ENCODE results near the gene GSPT2.
A peak's percentile ranks its signal among the peaks of the same experiment; 100 is the strongest.
"Not testable (repeated sequence)": the region's sequence is repeated elsewhere in the genome, so short reads cannot be mapped to it uniquely, and the experiment has no call there.

GSPT2 gene

DNA sequence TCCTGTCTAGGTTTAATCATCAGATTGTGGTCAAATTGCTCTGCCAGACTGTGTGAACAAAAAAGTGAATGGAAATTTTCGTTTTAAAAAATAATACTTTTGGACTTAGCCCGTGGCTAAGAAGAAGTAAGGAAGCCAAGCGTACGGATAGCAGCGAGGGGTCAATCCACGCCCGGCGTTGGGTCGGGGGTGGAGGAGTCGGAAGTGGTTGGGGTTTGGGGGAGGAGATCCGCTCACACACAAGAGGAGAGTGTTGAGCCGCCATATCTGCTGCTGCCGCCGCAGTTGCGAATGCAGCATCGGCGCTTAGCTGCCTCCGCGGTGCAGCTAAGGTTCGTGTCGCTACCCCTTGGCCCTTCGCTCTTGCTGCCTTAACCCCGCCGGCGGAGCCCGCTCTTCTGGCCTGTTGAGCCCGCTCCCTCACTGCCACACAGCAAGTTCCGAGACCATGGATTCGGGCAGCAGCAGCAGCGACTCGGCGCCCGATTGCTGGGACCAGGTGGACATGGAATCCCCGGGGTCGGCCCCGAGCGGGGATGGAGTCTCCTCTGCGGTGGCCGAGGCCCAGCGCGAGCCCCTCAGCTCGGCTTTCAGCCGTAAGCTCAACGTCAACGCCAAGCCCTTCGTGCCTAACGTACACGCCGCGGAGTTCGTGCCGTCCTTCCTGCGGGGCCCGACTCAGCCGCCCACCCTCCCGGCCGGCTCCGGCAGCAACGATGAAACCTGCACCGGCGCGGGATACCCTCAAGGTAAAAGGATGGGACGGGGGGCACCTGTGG lies at the start of gene GSPT2:
GSPT2 (plus strand) TSS at position 264 of the 779 bp plus-strand sequence; CDS start at position 449, 185 bp downstream.
- DNase-seq, result peak; percentile 21

DNA sequence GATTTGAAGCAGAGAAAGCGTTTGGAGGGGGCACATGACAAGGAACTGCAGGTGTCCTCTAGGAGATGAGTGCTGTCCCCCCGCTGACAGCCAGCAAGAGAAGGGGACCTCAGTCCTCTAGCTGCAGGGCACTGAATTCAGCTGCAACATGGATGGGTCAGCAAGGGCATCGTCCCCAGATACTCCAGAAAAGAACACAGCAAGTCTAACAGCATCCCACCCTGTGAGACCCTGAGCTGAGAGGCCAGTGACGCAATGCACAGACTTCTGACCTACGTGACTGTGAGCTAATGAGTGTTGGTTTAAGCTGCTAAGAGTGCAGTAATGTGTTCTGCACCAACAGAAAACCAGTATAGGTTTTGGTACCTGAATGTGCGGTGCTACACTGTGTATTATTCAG lies 49.0 kb upstream of the GSPT2 start:
- no peak for DNase-seq

DNA sequence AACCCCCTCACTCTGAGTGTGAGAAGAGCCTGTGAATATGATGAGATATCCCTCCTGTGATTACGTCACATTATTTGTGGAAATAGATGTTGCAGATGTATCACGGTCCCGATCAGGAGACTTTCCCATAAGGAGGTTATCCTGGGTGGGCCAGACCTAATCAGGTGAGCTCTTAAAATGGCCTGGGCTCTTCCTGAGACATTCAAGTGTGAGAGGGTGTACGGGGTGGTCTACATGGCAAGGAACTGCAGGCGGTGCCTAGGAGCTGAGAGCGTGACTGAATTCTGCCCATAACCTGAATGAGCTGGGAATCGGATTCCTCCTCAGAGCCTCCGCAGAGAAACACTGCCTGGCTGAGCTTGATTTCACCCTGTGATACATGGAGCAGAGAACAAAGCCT lies 45.8 kb upstream of the GSPT2 start:
- DNase-seq, result no peak

DNA sequence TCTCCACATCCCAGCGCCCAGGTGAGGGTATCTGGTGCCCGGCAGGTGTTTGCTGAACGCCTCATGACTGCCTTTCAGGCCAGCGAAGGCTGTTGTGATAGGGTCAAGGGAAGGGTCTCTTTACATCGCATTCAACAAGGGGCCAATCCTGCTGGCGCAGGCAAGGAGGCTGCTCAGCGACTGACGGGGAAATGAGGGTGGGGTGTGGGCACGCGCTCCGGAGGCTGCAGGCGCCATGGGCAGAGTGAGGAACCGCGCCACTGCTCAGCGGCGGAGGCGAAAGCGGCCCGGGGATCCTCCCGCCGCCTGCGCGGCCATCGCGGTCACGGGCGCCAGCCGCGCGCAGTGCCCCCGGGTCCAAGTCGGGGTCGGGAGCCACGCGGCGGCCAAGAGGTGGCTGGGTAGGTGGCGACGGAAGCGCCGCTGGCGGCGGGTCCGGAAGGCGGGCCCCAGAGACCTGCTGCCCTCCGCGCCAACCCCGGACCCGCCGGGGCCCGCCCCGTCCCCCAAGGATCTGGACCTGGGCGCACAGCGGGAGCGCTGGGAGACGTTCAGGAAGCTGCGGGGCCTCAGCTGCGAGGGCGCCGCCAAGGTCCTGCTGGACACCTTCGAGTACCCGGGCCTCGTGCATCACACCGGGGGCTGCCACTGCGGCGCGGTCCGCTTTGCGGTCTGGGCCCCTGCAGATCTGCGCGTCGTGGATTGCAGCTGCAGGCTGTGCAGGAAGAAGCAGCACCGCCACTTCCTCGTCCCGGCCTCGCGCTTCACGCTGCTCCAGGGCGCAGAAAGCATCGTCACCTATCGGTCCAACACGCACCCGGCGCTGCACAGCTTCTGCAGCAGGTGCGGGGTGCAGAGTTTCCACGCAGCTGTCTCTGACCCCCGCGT lies 32.7 kb upstream of the GSPT2 start, which contains the start of gene CENPVL1:
CENPVL1 (plus strand) TSS at position 236 of the 888 bp plus-strand sequence; CDS start at position 236, 0 bp downstream.
- not testable (repeated sequence) for DNase-seq

DNA sequence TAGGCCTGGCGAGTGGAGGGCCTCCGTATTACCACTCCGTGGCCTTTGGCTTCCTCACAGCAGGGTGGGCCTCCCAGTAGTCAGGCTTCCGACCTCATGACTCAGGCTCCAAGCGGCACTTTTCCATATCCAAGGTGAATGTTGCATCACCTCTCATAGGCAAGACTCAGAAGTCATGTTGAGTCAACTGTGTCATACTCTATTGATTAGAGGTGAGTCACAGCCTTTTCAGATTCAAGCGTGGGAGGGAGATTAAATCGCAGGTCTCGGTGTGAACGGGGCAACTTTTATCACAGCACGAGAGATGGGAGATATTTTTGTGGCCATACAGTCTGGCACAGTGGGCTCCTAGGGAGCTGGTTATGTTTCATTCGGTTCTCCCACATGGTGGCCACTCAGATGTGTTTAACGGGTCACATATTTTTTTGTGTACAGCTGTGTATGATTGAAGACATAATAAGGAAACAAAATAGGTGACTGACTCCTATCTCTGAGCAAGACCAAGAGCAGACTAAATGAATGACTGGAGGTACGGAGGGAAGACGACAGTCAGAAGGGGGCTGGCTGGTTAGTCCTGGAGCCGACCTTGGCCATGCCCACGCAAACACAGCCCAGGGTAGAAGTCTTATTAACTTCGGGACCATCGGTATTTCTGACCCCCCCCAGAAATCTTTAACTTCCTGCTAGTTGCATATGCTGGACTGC lies 30.1 kb upstream of the GSPT2 start:
- not testable (repeated sequence) for DNase-seq

DNA sequence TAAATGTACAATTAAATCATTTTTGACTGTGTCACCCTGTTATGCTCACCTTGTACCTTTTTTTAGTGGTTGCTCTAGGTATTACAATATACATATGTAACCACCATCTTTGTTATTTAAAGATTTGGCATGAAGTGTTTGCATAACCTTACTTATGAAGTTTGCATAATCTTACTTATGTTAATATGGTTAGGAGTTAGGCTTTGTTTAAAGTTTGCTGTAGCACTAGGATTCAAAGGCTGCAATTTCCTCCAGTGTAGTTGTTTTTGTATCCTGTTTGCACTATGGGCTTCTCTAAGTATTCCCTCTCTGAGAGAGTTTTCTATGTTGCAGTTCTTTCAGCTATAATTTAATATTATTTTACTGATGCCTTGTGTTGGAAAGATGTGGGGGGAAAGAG lies 15.0 kb upstream of the GSPT2 start:
- no peak for DNase-seq

DNA sequence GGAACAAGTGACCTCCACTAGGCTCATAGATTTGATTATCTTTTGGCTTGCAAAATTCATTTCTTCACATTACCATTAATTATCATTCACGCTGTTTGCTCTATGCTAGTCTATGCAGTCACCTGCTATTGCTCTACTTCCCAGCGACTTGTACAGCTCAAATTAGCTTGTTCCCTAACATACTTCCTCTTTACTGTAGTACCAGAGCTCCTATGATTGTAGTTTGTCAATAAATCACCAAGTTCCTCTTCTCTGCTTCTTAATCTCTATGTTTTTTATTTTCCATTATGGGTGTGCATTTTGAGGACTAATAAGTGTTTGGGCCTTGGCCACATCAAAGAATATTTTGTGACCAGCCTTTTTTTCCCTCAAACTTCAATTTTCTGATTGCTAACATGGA lies 6.2 kb upstream of the GSPT2 start:
- DNase-seq, result no peak

DNA sequence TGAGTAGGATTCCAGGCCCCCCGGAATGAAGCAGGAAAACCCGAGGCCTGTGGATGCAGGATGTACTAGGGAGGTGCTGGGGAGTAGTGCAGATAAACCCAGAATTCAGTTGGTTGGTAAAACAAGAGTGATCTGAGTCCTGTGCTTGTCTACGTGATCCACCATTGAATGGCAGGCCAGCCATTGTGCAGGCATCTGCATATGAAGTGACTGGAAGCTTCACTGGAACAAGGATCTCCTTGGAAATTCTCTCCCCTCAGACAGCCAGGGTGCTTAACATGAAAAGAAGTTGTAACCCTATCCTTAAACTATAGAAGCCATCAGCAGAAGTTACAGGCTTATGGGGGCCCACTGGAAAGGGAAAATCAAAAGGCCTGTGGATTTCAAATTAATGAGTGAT lies 656 bp upstream of the GSPT2 start:
- DNase-seq, result no peak

DNA sequence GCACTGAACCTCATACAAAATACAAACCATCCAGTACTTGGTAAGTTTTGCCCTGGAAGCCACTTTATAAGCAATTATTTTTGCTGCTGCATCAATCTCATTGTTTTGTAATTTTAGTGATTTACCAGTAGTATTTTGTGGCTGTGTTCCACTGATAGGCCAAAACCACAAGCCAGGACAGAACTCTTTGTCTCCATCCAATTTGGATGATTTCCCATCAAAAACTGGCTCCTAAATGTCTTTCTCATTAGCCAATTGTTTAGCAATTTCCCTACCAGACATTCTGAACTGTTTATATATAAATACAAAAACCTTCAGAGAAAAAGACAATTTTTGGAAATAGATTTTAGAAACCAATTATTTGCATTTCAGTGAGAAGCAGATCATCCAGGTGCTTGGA lies 4.4 kb downstream of the GSPT2 start:
- no peak for DNase-seq

DNA sequence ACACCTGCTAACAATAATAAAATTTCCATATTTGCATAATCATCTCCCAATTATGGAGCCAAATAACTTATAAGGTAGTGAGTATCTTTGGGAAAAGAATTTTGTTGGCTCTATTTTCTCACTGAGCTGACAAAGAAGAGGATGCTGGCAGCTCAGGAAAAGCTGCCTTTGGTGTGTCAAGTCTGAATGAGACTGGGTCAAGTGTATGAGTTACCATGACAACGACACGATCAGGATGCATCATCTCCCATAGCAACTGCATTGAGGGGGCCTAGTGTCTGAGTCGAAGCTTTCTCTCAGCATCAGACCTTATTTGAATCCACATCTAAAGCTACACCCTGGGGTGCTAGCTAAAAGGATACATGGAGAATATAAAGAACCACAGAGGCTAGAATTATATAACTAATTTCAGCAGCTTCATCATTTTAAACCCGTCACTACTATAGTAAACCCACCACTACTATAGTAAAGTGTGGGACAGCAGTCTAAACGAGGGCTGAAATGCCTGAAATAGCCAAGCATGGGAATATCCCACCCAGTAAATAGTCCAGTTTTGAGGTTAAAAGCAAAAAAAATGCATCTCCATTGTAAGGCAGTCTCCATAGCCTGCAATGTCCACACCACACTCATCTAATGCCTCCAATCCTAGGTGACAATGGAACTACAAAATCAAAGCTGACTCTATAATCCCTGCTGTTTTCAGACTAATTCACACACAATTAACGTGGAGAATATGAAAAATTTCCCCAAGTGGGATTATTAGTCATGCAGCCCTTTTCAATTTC lies 16.0 kb downstream of the GSPT2 start:
- DNase-seq, result peak; percentile 91

DNA sequence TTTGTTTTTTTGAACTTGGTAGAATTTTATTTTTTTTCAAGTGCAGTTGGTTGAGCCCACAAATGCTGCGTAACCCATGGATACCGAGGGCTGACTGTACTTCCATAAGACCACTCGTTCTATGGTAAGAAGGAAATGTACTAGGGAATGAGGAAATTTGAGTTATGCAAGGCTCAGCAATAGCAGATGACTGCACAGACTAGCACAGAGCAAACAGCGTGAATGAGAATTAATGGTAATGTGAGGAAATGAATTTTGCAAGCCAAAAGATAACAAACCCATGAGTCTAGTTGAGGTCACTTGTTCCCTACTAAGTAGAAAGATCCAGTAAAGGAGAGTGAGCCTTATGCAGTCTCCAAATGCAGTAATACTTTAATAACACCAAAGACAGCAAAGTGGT lies 17.4 kb downstream of the GSPT2 start:
- no peak for DNase-seq

DNA sequence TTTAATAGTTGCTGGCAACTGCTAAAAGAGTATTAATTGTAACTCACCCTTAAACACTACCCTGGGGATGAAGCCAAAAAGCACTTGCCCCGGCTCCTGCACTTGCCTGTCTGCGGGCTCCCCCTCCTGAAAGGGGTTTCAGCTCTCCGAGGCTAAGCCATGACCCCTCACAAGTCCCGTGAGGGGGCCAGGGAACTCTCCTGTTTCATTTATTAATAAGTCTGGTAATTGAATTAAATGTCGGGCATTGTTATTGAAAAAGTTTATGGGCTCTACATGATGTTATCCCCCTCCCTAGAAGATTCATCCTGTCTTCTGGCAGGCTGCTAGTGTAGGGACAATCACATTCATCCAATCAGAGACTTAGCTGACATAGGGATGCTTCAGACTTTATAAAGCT lies 23.3 kb downstream of the GSPT2 start:
- DNase-seq, result no peak

DNA sequence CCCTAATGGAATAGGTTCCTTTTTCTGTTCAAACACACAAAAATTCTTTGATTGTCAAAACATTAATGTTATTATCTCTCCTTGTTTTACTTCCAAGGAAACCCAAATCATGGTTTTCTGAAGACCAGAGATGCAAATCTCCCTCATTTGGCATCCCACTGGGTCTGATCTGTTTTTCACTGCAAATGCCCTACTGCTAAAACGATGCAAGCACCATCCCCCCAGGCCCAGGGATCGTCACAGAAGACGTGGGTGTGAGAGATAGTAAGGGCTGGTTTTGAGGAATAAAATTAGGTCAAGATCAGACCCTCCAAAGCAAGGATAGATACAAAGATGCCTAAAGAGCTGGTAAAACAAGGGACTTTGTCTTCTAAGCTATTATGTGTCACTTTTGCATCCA lies 33.6 kb downstream of the GSPT2 start:
- DNase-seq, result no peak

DNA sequence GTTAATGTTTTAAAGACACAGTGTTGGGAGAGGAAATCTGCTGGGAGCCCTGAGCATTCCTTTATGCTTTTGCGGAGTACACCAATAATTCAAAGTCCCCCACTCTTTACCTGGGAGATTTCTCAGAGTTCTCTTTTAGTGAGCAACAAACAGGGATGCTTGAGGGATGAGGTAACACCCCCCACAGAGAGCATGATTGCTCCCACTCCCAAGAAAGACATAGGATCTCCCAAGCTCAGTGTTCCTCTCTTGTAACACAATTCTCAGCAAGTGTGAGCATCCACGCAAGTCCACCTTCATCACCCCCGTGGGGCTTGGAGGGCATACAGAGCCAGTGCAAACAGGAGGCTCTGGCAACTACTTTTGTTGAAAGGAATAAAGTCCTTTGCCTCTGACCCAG lies 36.1 kb downstream of the GSPT2 start:
- DNase-seq, result no peak

DNA sequence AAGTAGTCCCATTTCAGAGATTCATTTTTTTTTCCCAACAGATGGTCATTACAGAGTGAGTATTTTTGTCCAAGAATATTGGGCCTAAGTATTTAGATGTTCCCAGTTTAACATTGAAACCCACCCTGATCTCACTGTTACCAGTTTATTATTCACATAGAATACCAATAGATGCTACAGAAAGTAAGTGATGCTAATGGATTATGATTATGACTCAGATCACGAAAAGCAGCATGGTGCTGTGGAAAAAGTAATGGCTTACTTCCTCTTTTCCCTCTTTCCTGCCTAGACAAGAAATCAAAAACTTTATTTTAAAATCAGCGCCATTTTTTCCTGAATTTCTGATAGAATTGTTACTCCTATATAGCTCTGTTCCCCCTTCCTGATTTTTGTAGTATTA lies 51.9 kb downstream of the GSPT2 start:
- DNase-seq, result no peak

Measured in NCI-H748 treated with DMSO at 0.1 percent for 48 hours (cell line).